GM18861 (cell line): ENCODE data around the gene AP3B1.
"Not testable (repeated sequence)": the region's sequence is repeated elsewhere in the genome, so short reads cannot be mapped to it uniquely, and the experiment has no call there.

ENCODE experiments used
- ATAC-seq: cut with Tn5 transposase; IDR thresholded peaks from one replicate; pipeline ENCODE4 v1.9.1; 2021; ENCODE audit not compliant: unreplicated experiment

Gene AP3B1

DNA sequence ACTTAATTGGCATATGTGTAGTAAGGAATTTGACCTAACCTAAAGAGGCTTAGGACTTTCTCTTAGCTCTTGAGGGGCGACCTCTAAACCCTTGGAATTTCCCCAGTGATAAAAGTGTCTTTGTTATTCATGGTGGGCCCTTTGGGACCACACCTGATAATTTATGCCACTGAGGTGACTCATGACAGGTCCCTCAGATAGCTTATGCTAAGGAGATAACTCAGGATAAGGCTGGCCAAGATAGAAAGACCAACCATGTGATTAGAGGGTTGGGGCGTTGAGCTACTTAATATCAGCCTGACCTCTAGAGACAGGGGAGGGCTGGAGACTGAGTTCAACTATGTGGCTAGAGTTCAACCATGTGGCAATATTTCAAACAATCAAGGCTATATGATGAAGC is 218.1 kb downstream of the AP3B1 start:
- ATAC-seq = no peak

GRCh38 chr5:78075301-78075700 is 219.2 kb downstream of the AP3B1 start:
- no peak for ATAC-seq

GRCh38 chr5:78070691-78071090 is 223.8 kb downstream of the AP3B1 start:
- not testable (repeated sequence) for ATAC-seq

DNA sequence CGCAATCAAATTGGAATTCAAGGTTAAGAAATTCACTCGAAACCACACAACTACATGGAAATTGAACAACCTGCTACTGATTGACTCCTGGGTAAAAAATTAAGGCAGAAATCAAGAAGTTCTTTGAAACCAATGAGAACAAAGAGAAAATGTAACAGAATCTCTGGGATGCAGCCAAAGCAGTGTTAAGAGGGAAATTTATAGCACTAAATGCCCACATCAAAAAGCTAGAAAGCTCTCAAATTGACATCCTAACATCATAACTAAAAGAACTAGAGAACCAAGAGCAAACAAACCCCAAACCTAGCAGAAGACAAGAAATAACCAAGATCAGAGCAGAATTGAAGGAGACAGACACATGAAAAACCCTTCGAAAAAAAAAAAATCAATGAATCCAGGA is 226.9 kb downstream of the AP3B1 start:
- ATAC-seq = not testable (repeated sequence)

DNA sequence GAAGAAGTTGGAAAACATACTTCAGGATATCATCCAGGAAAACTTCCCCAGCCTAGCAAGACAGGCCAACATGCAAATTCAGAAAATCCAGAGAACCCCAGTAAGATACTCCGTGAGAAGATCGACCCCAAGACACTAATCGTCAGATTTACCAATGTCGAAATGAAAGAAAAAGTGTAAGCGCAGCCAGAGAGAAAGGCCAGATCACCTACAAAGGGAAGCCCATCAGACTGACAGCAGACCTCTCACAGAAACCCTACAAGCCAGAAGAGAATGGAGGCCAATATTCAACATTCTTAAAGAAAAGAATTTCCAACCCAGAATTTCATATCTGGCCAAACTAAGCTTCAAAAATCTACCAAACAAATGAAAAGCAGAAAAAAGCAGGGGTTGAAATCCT is 227.8 kb downstream of the AP3B1 start:
- not testable (repeated sequence) for ATAC-seq

DNA sequence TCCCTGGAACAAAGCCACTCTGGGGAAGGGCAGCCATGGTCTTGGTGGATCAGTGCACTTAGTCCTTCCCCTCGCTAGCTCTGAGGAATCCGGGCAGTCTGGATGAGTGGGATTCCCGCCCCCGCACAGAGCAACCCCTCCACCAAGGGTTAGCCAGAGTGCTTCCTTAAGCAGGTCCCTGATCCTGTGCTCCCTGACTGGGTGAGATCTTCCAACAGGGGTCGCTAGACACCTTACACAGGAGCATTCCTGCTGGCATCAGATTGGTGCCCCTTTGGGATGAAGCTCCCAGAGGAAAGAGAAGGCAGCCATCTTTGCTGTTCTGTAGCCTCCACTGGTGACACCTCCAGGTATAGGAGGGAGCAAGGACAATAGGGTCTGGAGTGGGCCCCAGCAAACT is 228.8 kb downstream of the AP3B1 start:
- ATAC-seq = no peak

DNA sequence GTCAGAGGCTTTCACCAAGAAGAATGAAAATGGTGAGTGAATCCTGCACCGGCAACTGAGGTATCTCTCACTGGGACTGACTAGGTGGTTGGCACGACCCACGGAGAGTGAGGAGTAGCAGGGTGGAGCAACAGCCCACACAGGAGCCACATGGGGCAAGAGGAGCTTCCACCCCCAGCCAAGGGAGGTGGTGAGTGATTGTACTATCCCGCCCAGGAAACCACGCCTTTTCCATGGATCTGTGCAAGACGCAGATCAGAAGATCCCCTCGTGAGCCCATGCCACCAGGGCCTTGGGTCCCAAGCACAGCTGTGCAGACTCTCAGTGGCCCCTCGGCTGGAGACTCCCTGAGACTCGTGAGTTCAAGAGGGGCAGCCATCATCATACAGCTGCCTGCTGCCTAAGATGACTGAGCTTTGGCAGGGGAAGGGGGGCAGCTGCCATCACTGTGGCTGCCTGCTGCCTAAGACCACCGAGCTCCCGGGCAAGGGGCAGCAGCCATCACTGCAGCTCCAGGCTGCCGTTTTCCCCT is 229.5 kb downstream of the AP3B1 start:
- ATAC-seq = no peak

DNA sequence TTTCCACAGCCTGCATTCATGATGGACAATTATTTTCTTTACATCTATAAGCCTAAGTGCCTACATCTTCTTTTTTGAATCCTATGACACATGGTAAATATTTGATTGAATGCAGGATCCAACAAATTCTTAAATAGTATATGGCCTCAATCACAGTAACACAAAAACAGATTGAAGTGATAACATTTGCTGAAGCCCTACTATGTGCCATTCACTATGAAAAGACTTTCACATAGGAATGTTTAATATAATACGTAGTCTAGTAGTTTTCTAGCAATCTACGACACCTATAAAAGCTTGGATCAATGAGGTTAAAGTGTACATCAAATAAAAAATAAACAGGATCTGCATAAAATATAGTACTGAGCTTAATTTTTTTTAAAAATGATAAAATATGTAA is 231.0 kb downstream of the AP3B1 start:
- no peak for ATAC-seq

- ATAC-seq = no peak
These were observed 231.9 kb downstream of the AP3B1 start for GRCh38 chr5:78062645-78063044.

DNA sequence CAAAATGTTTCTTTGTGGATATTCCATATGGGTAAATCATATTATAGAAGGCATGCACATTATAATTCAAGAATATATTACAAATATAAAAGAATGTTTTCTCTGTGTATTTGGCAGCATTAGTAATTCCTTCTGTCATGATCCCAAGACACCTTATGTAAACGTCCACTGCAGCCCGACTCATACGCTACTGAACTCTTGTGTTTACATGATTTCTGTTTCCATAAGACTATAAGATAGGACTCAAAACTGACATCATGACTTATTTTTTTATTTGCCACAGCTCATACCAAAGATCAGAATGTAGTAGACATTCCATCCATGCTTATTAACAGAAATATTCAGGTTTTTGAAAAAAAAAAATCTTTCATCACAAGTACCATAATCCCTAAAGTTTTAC is 234.1 kb downstream of the AP3B1 start:
- no peak for ATAC-seq

GRCh38 chr5:78058625-78059024 is 235.9 kb downstream of the AP3B1 start:
- ATAC-seq = no peak

DNA sequence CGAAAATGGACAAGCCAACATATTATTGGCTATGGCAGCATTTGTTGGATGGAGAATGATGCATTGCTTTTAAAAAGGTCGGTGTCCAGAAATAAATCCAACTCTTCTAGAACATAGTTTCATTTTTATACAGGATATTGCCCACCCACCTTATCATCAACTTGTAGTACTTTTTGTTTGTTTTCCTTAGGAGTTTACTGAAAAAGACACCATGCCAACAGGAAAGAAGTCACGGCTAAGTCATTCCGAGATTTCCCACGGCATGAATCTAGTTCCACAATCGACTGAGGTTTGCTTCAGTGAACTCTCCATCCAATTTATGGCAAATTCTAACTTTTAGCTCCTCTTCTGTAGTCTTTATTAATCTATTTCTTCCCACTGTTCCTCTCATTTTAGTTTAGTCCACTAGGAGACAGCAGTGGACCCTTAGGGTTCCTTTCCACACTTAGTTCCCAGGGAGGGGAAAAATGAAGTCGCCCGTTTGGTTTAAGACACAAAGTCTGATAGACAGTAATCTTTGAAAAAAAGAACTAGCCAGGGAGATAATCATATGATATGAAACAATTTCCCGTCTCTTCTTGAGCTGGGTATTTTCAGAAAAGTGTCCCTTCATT is 237.5 kb downstream of the AP3B1 start:
- ATAC-seq = no peak

DNA sequence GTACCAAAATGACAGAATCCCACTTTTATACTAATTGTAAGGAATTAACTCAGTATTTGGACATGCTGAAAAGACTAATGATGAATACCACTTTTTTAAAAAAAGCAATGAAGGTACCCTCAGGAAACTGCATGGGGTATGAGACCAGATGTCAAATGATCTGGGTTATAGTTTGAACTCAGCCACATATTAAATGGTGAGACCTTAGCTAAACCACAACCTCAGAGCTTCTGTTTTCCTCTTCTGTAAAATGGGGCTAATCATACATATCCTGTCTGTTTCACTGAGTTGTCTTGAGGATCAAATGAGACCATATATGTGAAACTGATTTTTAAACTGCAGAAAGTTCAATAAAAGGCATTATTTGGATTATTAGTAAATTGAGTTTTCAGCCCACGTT is 238.4 kb downstream of the AP3B1 start:
- ATAC-seq = no peak

- no peak for ATAC-seq
These were observed 243.6 kb downstream of the AP3B1 start for GRCh38 chr5:78050888-78051287.

GRCh38 chr5:78046823-78047222 is 247.7 kb downstream of the AP3B1 start:
- not testable (repeated sequence) for ATAC-seq

GRCh38 chr5:78046006-78046405 is 248.5 kb downstream of the AP3B1 start:
- ATAC-seq = no peak

DNA sequence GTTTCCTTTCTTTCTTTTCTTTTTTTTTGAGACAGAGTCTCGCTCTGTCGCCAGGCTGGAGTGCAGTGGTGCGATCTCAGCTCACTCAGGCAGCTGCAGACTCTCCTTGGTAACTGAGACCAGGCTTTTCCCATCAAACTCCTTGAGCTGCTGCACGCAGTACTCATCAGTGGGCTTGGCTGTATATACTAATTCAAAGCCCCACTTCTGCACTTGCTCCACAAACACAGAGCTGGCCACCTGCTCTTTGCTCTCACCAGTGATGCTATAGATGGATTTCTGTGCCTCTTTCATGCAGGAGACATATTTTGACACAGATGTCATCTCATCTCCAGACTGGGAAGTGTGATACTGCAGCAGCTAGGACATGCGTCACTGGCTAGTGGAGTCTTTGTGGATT is 252.7 kb downstream of the AP3B1 start:
- ATAC-seq = no peak

GRCh38 chr5:78025540-78025939 is 269.0 kb downstream of the AP3B1 start:
- ATAC-seq = no peak

GRCh38 chr5:78019744-78020143 is 274.8 kb downstream of the AP3B1 start:
- no peak for ATAC-seq

DNA sequence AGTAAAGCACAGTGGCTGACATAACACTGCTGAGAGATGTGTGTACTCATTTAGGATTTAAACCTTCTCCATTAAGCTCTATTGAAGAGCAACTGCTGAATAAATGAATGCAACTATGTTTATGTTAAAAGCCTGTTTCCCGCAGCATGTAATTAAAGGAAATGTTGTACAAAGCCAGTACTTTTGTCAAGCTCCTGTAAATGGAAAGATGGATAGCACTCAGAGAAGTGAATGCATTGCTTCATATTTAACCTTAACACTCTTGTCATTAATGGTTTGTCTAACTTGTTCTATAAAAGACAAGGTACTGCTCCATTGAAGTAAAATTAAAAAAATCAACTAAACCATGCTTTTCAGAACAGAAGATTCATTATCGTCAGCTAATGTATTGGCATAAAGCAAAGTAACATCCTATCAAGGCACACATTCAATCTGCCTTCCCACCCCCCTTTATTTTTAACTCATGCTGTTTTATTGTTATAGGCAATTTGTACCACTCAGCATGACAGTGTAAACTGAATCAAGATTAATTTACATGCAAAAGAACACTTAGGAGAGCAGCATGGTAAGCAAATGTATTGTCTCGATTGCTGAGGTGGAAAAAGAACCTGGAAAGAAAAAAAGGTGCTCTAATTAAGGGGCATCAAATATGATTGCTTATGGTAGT is 277.5 kb downstream of the AP3B1 start:
- no peak for ATAC-seq

- ATAC-seq = no peak
These were observed 284.5 kb downstream of the AP3B1 start for GRCh38 chr5:78009937-78010527.

DNA sequence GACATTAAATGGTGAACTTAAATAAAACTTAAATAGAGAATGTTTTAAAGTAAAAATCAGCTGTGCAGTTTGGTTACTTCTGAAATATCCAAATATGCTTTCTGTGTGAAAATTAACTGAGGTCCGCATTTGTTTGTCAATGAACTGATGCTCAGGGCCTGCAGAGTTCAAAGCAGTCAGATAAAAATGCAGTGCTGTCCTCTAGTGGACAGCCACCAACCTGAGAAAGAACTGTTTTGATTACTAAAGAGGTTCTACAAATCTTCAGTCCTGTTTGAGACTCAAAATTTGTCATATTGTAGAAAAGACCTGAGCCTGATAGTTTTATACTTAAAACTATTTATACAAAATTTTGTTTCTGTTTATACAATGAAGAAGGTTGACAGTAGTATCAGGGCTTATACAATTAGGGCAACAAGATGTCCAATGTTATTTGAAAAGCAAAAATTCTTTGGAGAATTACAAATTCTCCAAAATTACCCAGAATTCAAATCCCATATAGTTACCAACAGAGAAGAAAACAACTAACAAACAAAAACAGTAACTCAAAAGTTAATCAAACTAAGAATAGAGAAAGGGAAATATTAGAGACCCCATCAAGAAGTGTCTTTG is 286.0 kb downstream of the AP3B1 start:
- ATAC-seq = no peak
